HepG2 (cell line): Measurements from ENCODE around the gene NDE1. TPM values are rescaled to one million over a fixed set of nuclear protein-coding genes. Genes with fewer than 3 reads are reported as not detected.

Experiments
- ARNTL ChIP-seq: sonication (generic); formaldehyde crosslinking; IDR thresholded peaks from 2 replicates; pipeline ENCODE4 v1.4.0; 2020; ENCODE audit warnings: mild to moderate bottlenecking, missing genetic modification reagents
- DMAP1 ChIP-seq: IDR thresholded peaks from 2 replicates; pipeline ENCODE4 v1.6.1; 2016
- FOXK1 ChIP-seq: sonication (generic); formaldehyde crosslinking; IDR thresholded peaks from 2 replicates; pipeline ENCODE4 v1.4.0; 2020; ENCODE audit warnings: low read depth, missing genetic modification reagents, borderline replicate concordance
- GATAD2A ChIP-seq: IDR thresholded peaks from 2 replicates; pipeline ENCODE4 v1.6.1; 2016
- KAT8 ChIP-seq: IDR thresholded peaks from 2 replicates; pipeline ENCODE4 v1.6.1; 2016; ENCODE audit warnings: missing genetic modification reagents, missing compliant biosample characterization
- LCORL ChIP-seq, 2 experiments: fragments of 450-650 bp in 1 of 2; sonication (generic) in 1 of 2; formaldehyde crosslinking in 1 of 2; IDR thresholded peaks; 2 replicates each; pipeline versions ENCODE4 v1.5.0 to v1.6.1; 2017 to 2020; ENCODE audit warnings: antibody characterized with exemption in 1 of 2, missing genetic modification reagents in 1 of 2
- MAFK ChIP-seq, 2 experiments: IDR thresholded peaks in 1 of 2; conservative IDR thresholded peaks in 1 of 2; 2 replicates each; pipeline ENCODE4 v1.6.1; 2011; ENCODE audit warnings: improper control_type of control experiment in 2 of 2, low read length in 2 of 2
- NFE2L2 ChIP-seq: fragments of 150-350 bp; IDR thresholded peaks from 2 replicates; pipeline ENCODE4 v1.6.1; 2014; ENCODE audit warnings: low read length
- SIX4 ChIP-seq: sonication (generic); formaldehyde crosslinking; IDR thresholded peaks from 2 replicates; pipeline ENCODE4 v1.4.0; 2020; ENCODE audit warnings: missing genetic modification reagents
- SMC3 ChIP-seq: IDR thresholded peaks from 2 replicates; pipeline ENCODE4 v1.6.1; 2011; ENCODE audit warnings: low read length, improper control_type of control experiment
- TBX2 ChIP-seq: sonication (generic); formaldehyde crosslinking; IDR thresholded peaks from 2 replicates; pipeline ENCODE4 v1.5.0; 2020; ENCODE audit warnings: missing genetic modification reagents, mild to moderate bottlenecking, borderline replicate concordance
- TEAD3 ChIP-seq: optimal IDR thresholded peaks from 2 replicates; pipeline ENCODE3; 2016; ENCODE audit warnings: borderline replicate concordance
- ZBTB2 ChIP-seq: sonication (generic); formaldehyde crosslinking; IDR thresholded peaks from 2 replicates; pipeline ENCODE4 v1.8.0; 2022; ENCODE audit warnings: low read depth, missing genetic modification reagents
- ZKSCAN8 ChIP-seq: IDR thresholded peaks from 2 replicates; pipeline ENCODE4 v1.6.1; 2016; ENCODE audit warnings: borderline replicate concordance, missing genetic modification reagents, missing compliant biosample characterization
- ZNF274 ChIP-seq: sonication (generic); formaldehyde crosslinking; IDR thresholded peaks from 2 replicates; pipeline ENCODE4 v1.5.1; 2020; ENCODE audit warnings: mild to moderate bottlenecking, missing genetic modification reagents
- ZNF441 ChIP-seq: sonication (generic); formaldehyde crosslinking; IDR thresholded peaks from 2 replicates; pipeline ENCODE4 v1.7.0; 2021; ENCODE audit warnings: missing genetic modification reagents, borderline replicate concordance
- ZNF614 ChIP-seq: IDR thresholded peaks from 2 replicates; pipeline ENCODE4 v1.6.1; 2018; ENCODE audit warnings: missing biosample characterization, missing genetic modification reagents, inconsistent platforms, borderline replicate concordance
- ZNF687 ChIP-seq: sonication (generic); formaldehyde crosslinking; IDR thresholded peaks from 2 replicates; pipeline ENCODE4 v1.5.1; 2020; ENCODE audit warnings: mild to moderate bottlenecking, missing genetic modification reagents, moderate library complexity
- polyA plus RNA-seq, 8 experiments: library from polyadenylated mRNA; depleted of rRNA in 3 of 8; stranded (reverse) in 7 of 8; unstranded in 1 of 8; fragments of >200 nt; fragmentation: Illumina TruSeq in 4 of 8; extraction: Trizol in 4 of 8; gene quantifications; 2 replicates each; pipeline versions ENCODE4 v1.2.1 to v1.2.3, GENCODE V29; 2011 to 2016; ENCODE audit warnings: low read depth in 4 of 8, missing spikeins in 1 of 8, mixed read lengths in 1 of 8; ENCODE audit not compliant: insufficient read depth in 1 of 8
- total RNA-seq, 5 experiments: library from RNA; depleted of rRNA; stranded (reverse); fragments of >200 nt; fragmentation: Illumina TruSeq; extraction: Trizol; gene quantifications; 2 replicates each; pipeline ENCODE4 v1.2.3, GENCODE V29; 2016; ENCODE audit warnings: low read depth in 1 of 5
- TF ChIP-seq, protein P1 (sequence below): sonication (generic); formaldehyde crosslinking; IDR thresholded peaks from 2 replicates; pipeline ENCODE4 v1.4.0; 2020; ENCODE audit warnings: missing genetic modification reagents, borderline replicate concordance

Gene NDE1
- total and polyA plus RNA-seq, 2 of the 13 experiments (the other 11 are each of a cell fraction or from before 2014, with no cell fraction given), result 40.9 to 72.5 TPM

DNA sequence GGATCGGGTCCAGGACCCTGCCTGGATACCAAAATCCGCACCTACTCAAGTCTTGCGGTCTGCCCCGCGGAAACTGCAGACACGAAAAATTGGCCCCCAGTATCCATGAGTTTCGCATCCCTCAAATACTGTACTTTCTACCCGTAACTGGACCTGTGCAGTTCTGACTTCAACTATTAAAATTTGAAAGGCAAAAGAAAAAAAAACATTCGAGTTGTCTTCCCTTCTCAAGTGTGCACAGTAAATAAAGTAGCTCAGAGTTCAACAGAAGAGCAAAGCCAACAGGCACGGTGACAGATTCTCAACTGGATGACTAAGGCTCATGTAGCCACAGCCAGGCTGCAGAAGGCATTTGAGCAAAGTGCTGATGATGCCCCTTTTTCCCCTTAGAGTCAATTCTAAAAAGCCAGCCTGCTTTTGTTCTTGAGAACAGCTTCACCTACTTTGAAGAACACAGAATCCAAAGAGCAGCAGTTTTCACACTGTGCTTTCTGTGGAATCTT lies 39.6 kb upstream of the NDE1 start (continued):
- TF ChIP-seq, protein P1, sequence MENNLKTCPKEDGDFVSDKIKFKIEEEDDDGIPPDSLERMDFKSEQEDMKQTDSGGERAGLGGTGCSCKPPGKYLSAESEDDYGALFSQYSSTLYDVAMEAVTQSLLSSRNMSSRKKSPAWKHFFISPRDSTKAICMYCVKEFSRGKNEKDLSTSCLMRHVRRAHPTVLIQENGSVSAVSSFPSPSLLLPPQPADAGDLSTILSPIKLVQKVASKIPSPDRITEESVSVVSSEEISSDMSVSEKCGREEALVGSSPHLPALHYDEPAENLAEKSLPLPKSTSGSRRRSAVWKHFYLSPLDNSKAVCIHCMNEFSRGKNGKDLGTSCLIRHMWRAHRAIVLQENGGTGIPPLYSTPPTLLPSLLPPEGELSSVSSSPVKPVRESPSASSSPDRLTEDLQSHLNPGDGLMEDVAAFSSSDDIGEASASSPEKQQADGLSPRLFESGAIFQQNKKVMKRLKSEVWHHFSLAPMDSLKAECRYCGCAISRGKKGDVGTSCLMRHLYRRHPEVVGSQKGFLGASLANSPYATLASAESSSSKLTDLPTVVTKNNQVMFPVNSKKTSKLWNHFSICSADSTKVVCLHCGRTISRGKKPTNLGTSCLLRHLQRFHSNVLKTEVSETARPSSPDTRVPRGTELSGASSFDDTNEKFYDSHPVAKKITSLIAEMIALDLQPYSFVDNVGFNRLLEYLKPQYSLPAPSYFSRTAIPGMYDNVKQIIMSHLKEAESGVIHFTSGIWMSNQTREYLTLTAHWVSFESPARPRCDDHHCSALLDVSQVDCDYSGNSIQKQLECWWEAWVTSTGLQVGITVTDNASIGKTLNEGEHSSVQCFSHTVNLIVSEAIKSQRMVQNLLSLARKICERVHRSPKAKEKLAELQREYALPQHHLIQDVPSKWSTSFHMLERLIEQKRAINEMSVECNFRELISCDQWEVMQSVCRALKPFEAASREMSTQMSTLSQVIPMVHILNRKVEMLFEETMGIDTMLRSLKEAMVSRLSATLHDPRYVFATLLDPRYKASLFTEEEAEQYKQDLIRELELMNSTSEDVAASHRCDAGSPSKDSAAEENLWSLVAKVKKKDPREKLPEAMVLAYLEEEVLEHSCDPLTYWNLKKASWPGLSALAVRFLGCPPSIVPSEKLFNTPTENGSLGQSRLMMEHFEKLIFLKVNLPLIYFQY (CRISPR knock-in tag), result peak; percentile 44; the same call in 1 of the 2 replicates
- TF ChIP-seq ZNF614 (CRISPR knock-in tag), result peak; percentile 81; the same call in 1 of the 2 replicates
- TF ChIP-seq ZBTB2 (CRISPR knock-in tag), result no peak
- TF ChIP-seq TBX2 (CRISPR knock-in tag), result peak; percentile 83
- peak; percentile 53; the same call in 1 of the 2 replicates for TF ChIP-seq FOXK1 (CRISPR knock-in tag)
- TF ChIP-seq ZNF687 (CRISPR knock-in tag), result peak; percentile 1; the same call in 1 of the 2 replicates
- peak; percentile 64 for TF ChIP-seq KAT8
- TF ChIP-seq MAFK (conservative IDR thresholded peaks at IDR 0.05 in 1 of 2, IDR thresholded peaks at IDR 0.05 in 1 of 2; ENCODE audit: low read length in 2 of 2), result peak; percentile 95 to 98
- TF ChIP-seq ZNF441, result peak; percentile 91; the same call in 1 of the 2 replicates
- TF ChIP-seq TEAD3 (CRISPR knock-in tag), result peak; percentile 47
- TF ChIP-seq NFE2L2, result no peak
- no peak for TF ChIP-seq DMAP1
- TF ChIP-seq LCORL (IDR thresholded peaks at IDR 0.05), result no peak
- peak; percentile 86 for TF ChIP-seq LCORL (CRISPR knock-in tag; IDR thresholded peaks at IDR 0.05)
- TF ChIP-seq ARNTL, result no peak
- 0 out of 2 replicates have a peak, but pooled peaks have one; percentile 61 for TF ChIP-seq ZNF274 (CRISPR knock-in tag)
- peak; percentile 45 for TF ChIP-seq SMC3
- TF ChIP-seq ZKSCAN8 (CRISPR knock-in tag), result peak; percentile 82; the same call in 1 of the 2 replicates
- TF ChIP-seq SIX4 (CRISPR knock-in tag), result peak; percentile 54; the same call in 1 of the 2 replicates
- peak; percentile 95 for TF ChIP-seq GATAD2A
